Putamen (tissue), 1 donor: ENCODE results near the gene CPA1.

Experiments used
- DNase-seq: peaks from one replicate; pipeline ENCODE4 v3.0.0-alpha.2; 2016; ENCODE audit warnings: low spot score

Gene CPA1

GRCh38 chr7:130395421-130395820 is 15.1 kb downstream of the CPA1 start:
- DNase-seq = no peak

- no peak for DNase-seq
Measured at GRCh38 chr7:130396109-130396508, 15.8 kb downstream of the CPA1 start.

GRCh38 chr7:130397051-130397757 is 16.9 kb downstream of the CPA1 start:
- no peak for DNase-seq

GRCh38 chr7:130397758-130398073 is 17.4 kb downstream of the CPA1 start:
- no peak for DNase-seq

GRCh38 chr7:130398526-130399090 is 18.3 kb downstream of the CPA1 start:
- DNase-seq = no peak

GRCh38 chr7:130400120-130400572 is 19.9 kb downstream of the CPA1 start:
- no peak for DNase-seq

- DNase-seq = no peak
Measured at GRCh38 chr7:130401101-130401500, 20.8 kb downstream of the CPA1 start.

GRCh38 chr7:130401578-130401977 is 21.3 kb downstream of the CPA1 start:
- no peak for DNase-seq

- DNase-seq = no peak
Measured at GRCh38 chr7:130405003-130405402, 24.7 kb downstream of the CPA1 start.

GRCh38 chr7:130409067-130409711 is 28.9 kb downstream of the CPA1 start:
- DNase-seq = peak; percentile 31

- no peak for DNase-seq
Measured at GRCh38 chr7:130409712-130410072, 29.4 kb downstream of the CPA1 start.

- DNase-seq = no peak
Measured at GRCh38 chr7:130410868-130411541, 30.7 kb downstream of the CPA1 start.

GRCh38 chr7:130413201-130413600 is 32.9 kb downstream of the CPA1 start:
- no peak for DNase-seq

- DNase-seq = no peak
Measured at GRCh38 chr7:130415006-130415405, 34.7 kb downstream of the CPA1 start.

GRCh38 chr7:130417213-130417612 is 36.9 kb downstream of the CPA1 start:
- no peak for DNase-seq

- DNase-seq = no peak
Measured at GRCh38 chr7:130418306-130418705, 38.0 kb downstream of the CPA1 start.

GRCh38 chr7:130419658-130420057 is 39.4 kb downstream of the CPA1 start:
- no peak for DNase-seq

GRCh38 chr7:130420943-130421578 is 40.8 kb downstream of the CPA1 start:
- no peak for DNase-seq

GRCh38 chr7:130421684-130422083 is 41.4 kb downstream of the CPA1 start:
- peak; percentile 52 for DNase-seq

GRCh38 chr7:130423501-130424037 is 43.3 kb downstream of the CPA1 start:
- DNase-seq = no peak

- DNase-seq = no peak
Measured at GRCh38 chr7:130425796-130426195, 45.5 kb downstream of the CPA1 start.

GRCh38 chr7:130426564-130426963 is 46.3 kb downstream of the CPA1 start:
- no peak for DNase-seq
